Astrocyte of the spinal cord (primary cell): ENCODE measurements around the gene WDR41.
"Not testable (repeated sequence)": the region's sequence is repeated elsewhere in the genome, so short reads cannot be mapped to it uniquely, and the experiment has no call there.

Experiments
- DNase-seq: peaks from one replicate; pipeline ENCODE4 v3.0.0; 2011; ENCODE audit warnings: low read depth, low spot score
- H3K4me3 ChIP-seq: 2 replicates; pipeline ENCODE4 v1.5.1; 2011; ENCODE audit warnings: low read depth, mild to moderate bottlenecking, low read length, moderate library complexity
- CTCF ChIP-seq: IDR thresholded peaks from 2 replicates; pipeline ENCODE4 v1.5.1; 2012; ENCODE audit warnings: low read depth, mild to moderate bottlenecking, low read length, inconsistent platforms
- in situ Hi-C: cut with HindIII; loops from 2 replicates; pipeline ENCODE4 v1.10.0; 2017; ENCODE audit warnings: low sequenced_read_pairs

Gene WDR41

GRCh38 chr5:77499441-77499840, 7.3 kb upstream of the WDR41 start:
- no peak for DNase-seq
- in situ Hi-C loops: no loop called here
- TF ChIP-seq CTCF: no peak
- no peak overlapping the region for H3K4me3 ChIP-seq

GRCh38 chr5:77498952-77499351, 6.8 kb upstream of the WDR41 start:
- TF ChIP-seq CTCF: no peak
- no peak overlapping the region for H3K4me3 ChIP-seq
- DNase-seq: no peak
- in situ Hi-C loops: no loop called here

- in situ Hi-C loops: no loop called here
- H3K4me3 ChIP-seq: no peak overlapping the region
- TF ChIP-seq CTCF: no peak
- DNase-seq: no peak
Measured at GRCh38 chr5:77494935-77495334, 2.8 kb upstream of the WDR41 start.

- H3K4me3 ChIP-seq: peak overlapping the region; percentile 30
- no peak for DNase-seq
- in situ Hi-C loops: no loop called here
- no peak for TF ChIP-seq CTCF
Measured at GRCh38 chr5:77492653-77493000, 511 bp upstream of the WDR41 start.

GRCh38 chr5:77490741-77491344, 1.3 kb downstream of the WDR41 start:
- peak; percentile 35 for DNase-seq
- H3K4me3 ChIP-seq: peak overlapping the region; percentile 81
- in situ Hi-C loops: not testable (repeated sequence)

GRCh38 chr5:77486344-77486962, 5.7 kb downstream of the WDR41 start:
- no peak for DNase-seq
- no peak overlapping the region for H3K4me3 ChIP-seq
- TF ChIP-seq CTCF: no peak
- in situ Hi-C loops: no loop called here

GRCh38 chr5:77483682-77484081, 8.4 kb downstream of the WDR41 start:
- H3K4me3 ChIP-seq: no peak overlapping the region
- no peak for DNase-seq
- in situ Hi-C loops: no loop called here
- TF ChIP-seq CTCF: no peak

- DNase-seq, in situ Hi-C loops, H3K4me3 ChIP-seq: not testable (repeated sequence)
Measured at GRCh38 chr5:77475041-77475440, 17.1 kb downstream of the WDR41 start.

GRCh38 chr5:77468875-77469274, 23.2 kb downstream of the WDR41 start:
- in situ Hi-C loops, H3K4me3 ChIP-seq, DNase-seq: not testable (repeated sequence)
